Endometrial microvascular endothelial cells (primary cell): ENCODE measurements around the gene ELFN1. TPM values are rescaled to one million over a fixed set of nuclear protein-coding genes. Genes with fewer than 3 reads are reported as not detected.

Experiments used
- in situ Hi-C: cut with HindIII; loops from 2 replicates; pipeline ENCODE4 v1.10.0; 2017; ENCODE audit warnings: low sequenced_read_pairs, low pct_unique_long_range_greater_than_20kb; ENCODE audit errors: inconsistent ontology term
- total RNA-seq: library from RNA; depleted of rRNA; stranded (reverse); fragments of >200 nt; gene quantifications from one replicate; pipeline ENCODE4 v1.2.3, GENCODE V29; 2015; ENCODE audit errors: inconsistent ontology term

Gene ELFN1
- total RNA-seq, 1 donor from 2014 or later: 0.46 TPM

GRCh38 chr7:1744296-1745017, 74.4 kb downstream of the ELFN1 start:
- in situ Hi-C loops: no loop called here

- in situ Hi-C loops: no loop called here
These were observed 75.0 kb downstream of the ELFN1 start for GRCh38 chr7:1745018-1745532.

GRCh38 chr7:1745576-1746490, 75.8 kb downstream of the ELFN1 start:
- in situ Hi-C loops: no loop called here

GRCh38 chr7:1746491-1746975, 76.5 kb downstream of the ELFN1 start:
- in situ Hi-C loops: no loop called here

GRCh38 chr7:1747004-1747801, 77.1 kb downstream of the ELFN1 start:
- in situ Hi-C loops: no loop called here

GRCh38 chr7:1748076-1748838, 78.2 kb downstream of the ELFN1 start:
- in situ Hi-C loops: no loop called here

GRCh38 chr7:1748839-1749173, 78.7 kb downstream of the ELFN1 start:
- in situ Hi-C loops: no loop called here

- in situ Hi-C loops: no loop called here
These were observed 79.3 kb downstream of the ELFN1 start for GRCh38 chr7:1749351-1749863.

GRCh38 chr7:1749864-1750466, 79.9 kb downstream of the ELFN1 start:
- in situ Hi-C loops: no loop called here

- in situ Hi-C loops: no loop called here
These were observed 80.5 kb downstream of the ELFN1 start for GRCh38 chr7:1750541-1751021.

- in situ Hi-C loops: no loop called here
These were observed 82.0 kb downstream of the ELFN1 start for GRCh38 chr7:1752111-1752510.

- in situ Hi-C loops: no loop called here
These were observed 82.9 kb downstream of the ELFN1 start for GRCh38 chr7:1752771-1753563.

GRCh38 chr7:1753564-1753867, 83.4 kb downstream of the ELFN1 start:
- in situ Hi-C loops: no loop called here

GRCh38 chr7:1754345-1754908, 84.3 kb downstream of the ELFN1 start:
- in situ Hi-C loops: no loop called here

- in situ Hi-C loops: no loop called here
These were observed 85.9 kb downstream of the ELFN1 start for GRCh38 chr7:1755783-1756625.

GRCh38 chr7:1757601-1758000, 87.5 kb downstream of the ELFN1 start:
- in situ Hi-C loops: no loop called here
